Endodermal cell (in vitro differentiated cells): ENCODE measurements around the gene CORO2A. TPM values are rescaled to one million over a fixed set of nuclear protein-coding genes. Genes with fewer than 3 reads are reported as not detected.
A peak's percentile ranks its signal among the peaks of the same experiment; 100 is the strongest.

Experiments used
- DNase-seq: peaks from one replicate; pipeline ENCODE4 v3.0.0-alpha.2; 2017
- H3K27ac ChIP-seq: 2 replicates; pipeline ENCODE4 v1.5.1; 2013; ENCODE audit warnings: mild to moderate bottlenecking, low read depth, low read length, moderate library complexity
- H3K27me3 ChIP-seq: 2 replicates; pipeline ENCODE4 v1.6.1; 2013; ENCODE audit warnings: mild to moderate bottlenecking, low read length, moderate library complexity; ENCODE audit not compliant: insufficient read depth, control insufficient read depth, poor library complexity, severe bottlenecking
- H3K36me3 ChIP-seq: 2 replicates; pipeline ENCODE4 v1.7.0; 2013; ENCODE audit warnings: mild to moderate bottlenecking, low read length, moderate library complexity; ENCODE audit not compliant: control insufficient read depth, insufficient read depth
- H3K4me1 ChIP-seq: one replicate; pipeline ENCODE4 v1.7.0; 2013; ENCODE audit warnings: low read length; ENCODE audit not compliant: control insufficient read depth, insufficient read depth
- H3K4me3 ChIP-seq: 2 replicates; pipeline ENCODE4 v1.5.1; 2013; ENCODE audit warnings: mild to moderate bottlenecking, low read length, moderate library complexity
- H3K9ac ChIP-seq: 2 replicates; pipeline ENCODE4 v1.6.1; 2013; ENCODE audit warnings: mild to moderate bottlenecking, low read length, moderate library complexity; ENCODE audit not compliant: poor library complexity, severe bottlenecking; ENCODE audit errors: extremely low read depth
- H3K9me3 ChIP-seq: 2 replicates; pipeline ENCODE4 v1.6.1; 2013; ENCODE audit warnings: mild to moderate bottlenecking, low read length, moderate library complexity; ENCODE audit not compliant: control insufficient read depth
- H3K27ac Mint-ChIP-seq: 2 replicates; pipeline ENCODE4 v1.8.0; 2020; ENCODE audit warnings: mixed read lengths
- H3K27me3 Mint-ChIP-seq: 2 replicates; pipeline ENCODE4 v1.8.0; 2021; ENCODE audit warnings: mild to moderate bottlenecking, mixed read lengths; ENCODE audit not compliant: insufficient read depth
- H3K36me3 Mint-ChIP-seq: 2 replicates; pipeline ENCODE4 v1.8.0; 2020; ENCODE audit warnings: low read depth, mixed read lengths
- H3K4me1 Mint-ChIP-seq: 2 replicates; pipeline ENCODE4 v1.8.0; 2020; ENCODE audit warnings: mixed read lengths
- H3K4me3 Mint-ChIP-seq: 2 replicates; pipeline ENCODE4 v1.8.0; 2020; ENCODE audit warnings: mild to moderate bottlenecking, moderate library complexity, mixed read lengths
- H3K9me3 Mint-ChIP-seq: 2 replicates; pipeline ENCODE4 v1.8.0; 2020; ENCODE audit warnings: mild to moderate bottlenecking, mixed read lengths
- CTCF ChIP-seq: fragments of 200-600 bp; sonication (generic); conservative IDR thresholded peaks from 2 replicates; pipeline ENCODE4 v1.5.0; 2021; ENCODE audit warnings: antibody characterized with exemption, mild to moderate bottlenecking
- WGBS, 2 experiments: methylation state at CpG; one replicate each; pipeline versions ENCODE4 v1.1.5 to v1.1.7; 2013; ENCODE audit warnings: missing lambda C conversion rate in 2 of 2, mixed read lengths in 1 of 2; ENCODE audit not compliant: insufficient coverage in 1 of 2, insufficient read length in 1 of 2; 5-methylcytosine and 5-hydroxymethylcytosine counted together
- total RNA-seq, 2 donors: library from RNA; stranded (reverse); fragmentation: NEBNext Ultra II Directional in 1 of 2; extraction: Animal tissue kit (Norgen Biotek cat#: 25700) in 1 of 2; gene quantifications; 2 replicates in 1 of 2; 3 replicates in 1 of 2; pipeline ENCODE4 v1.2.1, GENCODE V29; 2021

The CORO2A gene
- total RNA-seq, 2 donors from 2014 or later, result 21.0 to 22.8 TPM

GRCh38 chr9:98136489-98136888 lies 55.9 kb downstream of the CORO2A start:
- Histone ChIP-seq H3K4me1 (peaks cover 10% of the 10 kb centered on the region), H3K4me3 (no peak overlapping the region), H3K27me3 (no peaks in the 10 kb centered on the region), H3K9ac (no peak overlapping the region), H3K27ac (no peak overlapping the region), H3K9me3 (no peaks in the 10 kb centered on the region), H3K36me3 (peaks cover 11% of the 10 kb centered on the region)
- H3K36me3 Mint-ChIP-seq, result peaks cover 28% of the 10 kb centered on the region
- TF ChIP-seq CTCF, result no peak
- no peak overlapping the region for H3K4me3 Mint-ChIP-seq
- H3K4me1 Mint-ChIP-seq, result peaks cover 8% of the 10 kb centered on the region
- no peaks in the 10 kb centered on the region for H3K9me3 Mint-ChIP-seq
- no peaks in the 10 kb centered on the region for H3K27me3 Mint-ChIP-seq
- peak; percentile 17 for DNase-seq
- no peak overlapping the region for H3K27ac Mint-ChIP-seq

DNA sequence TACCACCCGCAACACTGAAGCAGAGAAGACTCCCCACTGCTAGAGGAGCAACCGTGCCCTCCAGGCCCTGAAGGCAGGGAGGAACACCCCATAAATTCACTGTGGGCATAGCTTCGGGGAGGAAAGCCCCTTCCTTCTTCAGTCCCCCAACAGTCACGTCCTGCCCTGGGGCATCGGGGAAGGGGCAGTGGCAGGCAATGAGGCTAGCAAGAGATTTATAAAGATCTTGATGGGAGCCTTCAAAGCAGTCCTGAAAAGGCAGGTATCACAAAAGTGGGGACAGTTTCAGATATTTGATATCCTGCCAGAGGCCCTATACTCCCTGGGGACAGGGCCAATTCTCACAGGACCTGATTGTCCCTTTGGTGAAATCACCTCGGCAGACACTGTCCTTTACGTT lies 56.5 kb downstream of the CORO2A start:
- Histone ChIP-seq H3K4me1 (peaks cover 10% of the 10 kb centered on the region), H3K9ac (no peak overlapping the region), H3K4me3 (no peak overlapping the region), H3K36me3 (peaks cover 11% of the 10 kb centered on the region), H3K9me3 (no peaks in the 10 kb centered on the region), H3K27me3 (no peaks in the 10 kb centered on the region), H3K27ac (no peak overlapping the region)
- Mint-ChIP-seq H3K36me3 (peaks cover 33% of the 10 kb centered on the region), H3K27me3 (no peaks in the 10 kb centered on the region), H3K9me3 (no peaks in the 10 kb centered on the region), H3K4me1 (peaks cover 8% of the 10 kb centered on the region), H3K27ac (no peak overlapping the region), H3K4me3 (no peak overlapping the region)
- DNase-seq, result no peak
- 90 to 93% methylated on average over 5 to 7 of the region's 7 CpGs for WGBS, 2 experiments
- no peak for TF ChIP-seq CTCF

DNA sequence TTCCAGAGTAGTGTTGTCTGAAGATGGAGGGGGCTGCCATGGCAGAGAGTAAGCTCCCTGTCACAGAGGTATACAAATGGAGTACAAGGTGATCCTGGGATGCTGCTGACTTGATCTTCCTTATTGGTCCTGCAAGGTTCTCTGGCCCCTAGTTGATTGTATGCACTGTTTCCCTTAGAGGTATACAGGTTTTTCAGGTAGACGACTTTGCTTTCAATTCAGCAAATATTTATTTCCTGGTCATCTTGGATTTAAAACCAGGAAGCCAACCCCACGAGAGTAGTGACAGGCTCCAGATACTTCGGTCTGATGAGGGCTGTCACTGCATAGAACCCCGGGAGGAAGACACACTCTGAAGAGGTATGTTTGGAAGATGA lies 56.9 kb downstream of the CORO2A start:
- Mint-ChIP-seq H3K4me3 (no peak overlapping the region), H3K9me3 (no peaks in the 10 kb centered on the region), H3K4me1 (peaks cover 8% of the 10 kb centered on the region), H3K36me3 (peaks cover 35% of the 10 kb centered on the region), H3K27ac (no peak overlapping the region), H3K27me3 (no peaks in the 10 kb centered on the region)
- H3K36me3 ChIP-seq, result peaks cover 11% of the 10 kb centered on the region
- peaks cover 10% of the 10 kb centered on the region for H3K4me1 ChIP-seq
- TF ChIP-seq CTCF, result no peak
- peak; percentile 13 for DNase-seq
- 89 to 90% methylated on average over 3 to 4 of the region's 4 CpGs for WGBS, 2 experiments
- H3K9ac ChIP-seq, result no peak overlapping the region
- no peak overlapping the region for H3K4me3 ChIP-seq
- H3K27me3 ChIP-seq, result no peaks in the 10 kb centered on the region
- no peaks in the 10 kb centered on the region for H3K9me3 ChIP-seq
- H3K27ac ChIP-seq, result no peak overlapping the region
